HepG2 (cell line): ENCODE results near the gene SPTBN2. TPM values are rescaled to one million over a fixed set of nuclear protein-coding genes. Genes with fewer than 3 reads are reported as not detected.
A peak's percentile ranks its signal among the peaks of the same experiment; 100 is the strongest.

Experiments used
- CREBL2 ChIP-seq: sonication (generic); formaldehyde crosslinking; IDR thresholded peaks from 2 replicates; pipeline ENCODE4 v1.8.1; 2023; ENCODE audit warnings: missing genetic modification reagents, mild to moderate bottlenecking, borderline replicate concordance
- CREM ChIP-seq, 2 experiments: sonication (generic) in 1 of 2; formaldehyde crosslinking in 1 of 2; IDR thresholded peaks; 2 replicates each; pipeline versions ENCODE4 v1.4.0 to v1.6.1; 2016 to 2020; ENCODE audit warnings: antibody characterized with exemption in 1 of 2, mild to moderate bottlenecking in 1 of 2, missing genetic modification reagents in 1 of 2
- ELF1 ChIP-seq: sonication (generic); formaldehyde crosslinking; IDR thresholded peaks from 2 replicates; pipeline ENCODE4 v1.4.0; 2020; ENCODE audit warnings: missing genetic modification reagents
- HES4 ChIP-seq: sonication (generic); formaldehyde crosslinking; IDR thresholded peaks from 2 replicates; pipeline ENCODE4 v1.9.0; 2021; ENCODE audit warnings: mild to moderate bottlenecking, missing genetic modification reagents, borderline replicate concordance
- ISX ChIP-seq: sonication (generic); formaldehyde crosslinking; conservative IDR thresholded peaks from 2 replicates; pipeline ENCODE4 v1.5.0; 2020; ENCODE audit warnings: missing genetic modification reagents
- KDM4B ChIP-seq: sonication (generic); formaldehyde crosslinking; IDR thresholded peaks from 2 replicates; pipeline ENCODE4 v1.4.0; 2020; ENCODE audit warnings: missing genetic modification reagents
- POLR2G ChIP-seq: fragments of 200-400 bp; formaldehyde crosslinking; IDR thresholded peaks from 2 replicates; pipeline ENCODE4 v1.6.1; 2018; ENCODE audit warnings: mild to moderate bottlenecking, low read depth, low read length, moderate library complexity
- RCOR2 ChIP-seq: IDR thresholded peaks from 2 replicates; pipeline ENCODE4 v1.6.1; 2016; ENCODE audit warnings: missing biosample characterization, missing genetic modification reagents
- SIX1 ChIP-seq: sonication (generic); formaldehyde crosslinking; IDR thresholded peaks from 2 replicates; pipeline ENCODE4 v1.4.0; 2020; ENCODE audit warnings: missing genetic modification reagents, borderline replicate concordance
- TAF1 ChIP-seq: sonication (generic); formaldehyde crosslinking; IDR thresholded peaks from 2 replicates; pipeline ENCODE4 v1.4.0; 2020; ENCODE audit warnings: missing genetic modification reagents
- ZBTB38 ChIP-seq: sonication (generic); formaldehyde crosslinking; IDR thresholded peaks from 2 replicates; pipeline ENCODE4 v1.5.1; 2020; ENCODE audit warnings: mild to moderate bottlenecking, missing genetic modification reagents
- ZBTB43 ChIP-seq: sonication (generic); formaldehyde crosslinking; conservative IDR thresholded peaks from 2 replicates; pipeline ENCODE4 v1.4.0; 2020; ENCODE audit warnings: missing genetic modification reagents
- ZGPAT ChIP-seq: IDR thresholded peaks from 2 replicates; pipeline ENCODE4 v1.6.1; 2016; ENCODE audit warnings: mild to moderate bottlenecking
- ZMAT3 ChIP-seq: sonication (generic); formaldehyde crosslinking; conservative IDR thresholded peaks from 2 replicates; pipeline ENCODE4 v1.7.0; 2021; ENCODE audit warnings: missing genetic modification reagents
- ZNF136 ChIP-seq: sonication (generic); formaldehyde crosslinking; IDR thresholded peaks from 2 replicates; pipeline ENCODE4 v1.8.1; 2022; ENCODE audit warnings: low read depth, mild to moderate bottlenecking, moderate library complexity, missing genetic modification reagents
- ZNF501 ChIP-seq: sonication (generic); formaldehyde crosslinking; IDR thresholded peaks from 2 replicates; pipeline ENCODE4 v1.5.1; 2020; ENCODE audit warnings: mild to moderate bottlenecking, moderate library complexity, missing genetic modification reagents
- ZNF510 ChIP-seq: sonication (generic); formaldehyde crosslinking; IDR thresholded peaks from 2 replicates; pipeline ENCODE4 v1.4.0; 2020; ENCODE audit warnings: low read depth, mild to moderate bottlenecking, missing genetic modification reagents
- ZNF674 ChIP-seq: sonication (generic); formaldehyde crosslinking; IDR thresholded peaks from 2 replicates; pipeline ENCODE4 v1.5.0; 2020; ENCODE audit warnings: low read depth, mild to moderate bottlenecking, missing genetic modification reagents
- ZNF883 ChIP-seq: sonication (generic); formaldehyde crosslinking; IDR thresholded peaks from 2 replicates; pipeline ENCODE4 v1.5.1; 2020; ENCODE audit warnings: mild to moderate bottlenecking, missing genetic modification reagents; ENCODE audit errors: not compliant biosample characterization
- polyA plus RNA-seq, 8 experiments: library from polyadenylated mRNA; depleted of rRNA in 3 of 8; stranded (reverse) in 7 of 8; unstranded in 1 of 8; fragments of >200 nt; fragmentation: Illumina TruSeq in 4 of 8; extraction: Trizol in 4 of 8; gene quantifications; 2 replicates each; pipeline versions ENCODE4 v1.2.1 to v1.2.3, GENCODE V29; 2011 to 2016; ENCODE audit warnings: low read depth in 4 of 8, missing spikeins in 1 of 8, mixed read lengths in 1 of 8; ENCODE audit not compliant: insufficient read depth in 1 of 8
- total RNA-seq, 5 experiments: library from RNA; depleted of rRNA; stranded (reverse); fragments of >200 nt; fragmentation: Illumina TruSeq; extraction: Trizol; gene quantifications; 2 replicates each; pipeline ENCODE4 v1.2.3, GENCODE V29; 2016; ENCODE audit warnings: low read depth in 1 of 5
- TF ChIP-seq, protein P1 (sequence below): sonication (generic); formaldehyde crosslinking; IDR thresholded peaks from 2 replicates; pipeline ENCODE4 v1.9.0; 2022; ENCODE audit warnings: low read depth, missing genetic modification reagents
- TF ChIP-seq, protein P2 (sequence below): sonication (generic); formaldehyde crosslinking; IDR thresholded peaks from 2 replicates; pipeline ENCODE4 v1.5.0; 2020; ENCODE audit warnings: missing genetic modification reagents
- TF ChIP-seq, protein P3 (sequence below): sonication (generic); formaldehyde crosslinking; IDR thresholded peaks from 2 replicates; pipeline ENCODE4 v1.4.0; 2020; ENCODE audit warnings: low read depth, mild to moderate bottlenecking, missing genetic modification reagents

SPTBN2 gene
- total and polyA plus RNA-seq, 2 of the 13 experiments (the other 11 are each of a cell fraction or from before 2014, with no cell fraction given) = 0.65 to 4.0 TPM

DNA sequence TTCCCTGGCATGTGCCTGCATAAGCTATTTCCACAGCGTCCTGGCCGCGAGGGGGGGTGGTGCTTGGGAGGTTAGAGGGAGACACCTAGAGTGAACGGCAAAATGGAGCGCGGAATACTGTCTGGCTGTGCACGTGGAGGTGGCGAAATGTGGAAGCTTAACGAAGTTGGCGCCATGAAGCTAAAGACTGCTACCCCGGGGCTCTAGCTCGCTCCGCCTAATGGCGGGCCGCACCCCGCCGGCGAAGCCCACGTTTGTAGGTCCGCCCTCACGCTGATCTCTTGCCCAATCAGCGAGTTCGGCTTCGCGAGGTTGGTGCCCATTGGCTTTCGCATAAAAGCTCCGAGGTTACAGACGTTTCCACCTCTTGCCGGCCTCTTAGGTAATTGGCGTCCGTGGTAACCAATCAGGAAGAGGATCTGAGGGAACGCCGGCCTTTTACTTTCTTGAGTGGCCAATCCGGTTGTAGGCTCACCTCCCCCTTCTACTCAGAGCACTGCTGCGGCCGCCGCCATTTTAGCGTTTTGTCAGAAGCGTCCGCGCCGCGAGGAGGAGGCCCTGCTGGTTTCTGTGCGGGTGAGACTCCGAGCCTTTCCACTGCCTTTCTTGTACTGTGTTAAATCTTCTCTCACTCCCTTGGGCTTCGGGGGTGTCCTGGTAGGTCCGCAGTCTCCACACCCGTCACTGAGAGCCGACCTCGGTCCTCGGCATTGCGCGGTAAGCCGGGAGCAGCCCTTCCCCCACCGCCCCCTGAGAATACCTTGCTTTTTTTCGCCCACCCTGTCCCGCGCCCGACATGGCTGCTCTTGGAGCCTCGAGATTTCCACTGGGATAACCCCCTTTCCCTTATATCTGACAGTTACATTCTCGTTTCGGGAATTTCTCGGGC, 90.6 kb downstream of the SPTBN2 start, which contains the start of gene RBM4 (continued):
- TF ChIP-seq ZGPAT (peak; percentile 60; the same call in 1 of the 2 replicates), CREBL2 (no peak), ISX (CRISPR knock-in tag) (no peak), CREM (IDR thresholded peaks at IDR 0.05) (peak; percentile 68), CREM (CRISPR knock-in tag; IDR thresholded peaks at IDR 0.05) (no peak), HES4 (CRISPR knock-in tag) (peak; percentile 87), ZBTB38 (CRISPR knock-in tag) (no peak), ZNF510 (CRISPR knock-in tag) (no peak), ZNF136 (no peak), ZMAT3 (0 out of 2 replicates have a peak, but pooled peaks have one; percentile 13), ELF1 (no peak), ZNF883 (CRISPR knock-in tag) (peak; percentile 48), POLR2G (peak; percentile 97), TAF1 (peak; percentile 86), ZBTB43 (0 out of 2 replicates have a peak, but pooled peaks have one; percentile 8), ZNF501 (CRISPR knock-in tag) (peak; percentile 71), SIX1 (no peak), RCOR2 (CRISPR knock-in tag) (no peak), ZNF674 (no peak), KDM4B (CRISPR knock-in tag) (0 out of 2 replicates have a peak, but pooled peaks have one; percentile 19)
- TF ChIP-seq, protein P1, sequence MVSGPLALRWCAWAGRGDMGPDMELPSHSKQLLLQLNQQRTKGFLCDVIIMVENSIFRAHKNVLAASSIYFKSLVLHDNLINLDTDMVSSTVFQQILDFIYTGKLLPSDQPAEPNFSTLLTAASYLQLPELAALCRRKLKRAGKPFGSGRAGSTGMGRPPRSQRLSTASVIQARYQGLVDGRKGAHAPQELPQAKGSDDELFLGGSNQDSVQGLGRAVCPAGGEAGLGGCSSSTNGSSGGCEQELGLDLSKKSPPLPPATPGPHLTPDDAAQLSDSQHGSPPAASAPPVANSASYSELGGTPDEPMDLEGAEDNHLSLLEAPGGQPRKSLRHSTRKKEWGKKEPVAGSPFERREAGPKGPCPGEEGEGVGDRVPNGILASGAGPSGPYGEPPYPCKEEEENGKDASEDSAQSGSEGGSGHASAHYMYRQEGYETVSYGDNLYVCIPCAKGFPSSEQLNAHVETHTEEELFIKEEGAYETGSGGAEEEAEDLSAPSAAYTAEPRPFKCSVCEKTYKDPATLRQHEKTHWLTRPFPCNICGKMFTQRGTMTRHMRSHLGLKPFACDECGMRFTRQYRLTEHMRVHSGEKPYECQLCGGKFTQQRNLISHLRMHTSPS = no peak
- TF ChIP-seq, protein P2, sequence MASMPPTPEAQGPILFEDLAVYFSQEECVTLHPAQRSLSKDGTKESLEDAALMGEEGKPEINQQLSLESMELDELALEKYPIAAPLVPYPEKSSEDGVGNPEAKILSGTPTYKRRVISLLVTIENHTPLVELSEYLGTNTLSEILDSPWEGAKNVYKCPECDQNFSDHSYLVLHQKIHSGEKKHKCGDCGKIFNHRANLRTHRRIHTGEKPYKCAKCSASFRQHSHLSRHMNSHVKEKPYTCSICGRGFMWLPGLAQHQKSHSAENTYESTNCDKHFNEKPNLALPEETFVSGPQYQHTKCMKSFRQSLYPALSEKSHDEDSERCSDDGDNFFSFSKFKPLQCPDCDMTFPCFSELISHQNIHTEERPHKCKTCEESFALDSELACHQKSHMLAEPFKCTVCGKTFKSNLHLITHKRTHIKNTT (CRISPR knock-in tag) = no peak
- TF ChIP-seq, protein P3, sequence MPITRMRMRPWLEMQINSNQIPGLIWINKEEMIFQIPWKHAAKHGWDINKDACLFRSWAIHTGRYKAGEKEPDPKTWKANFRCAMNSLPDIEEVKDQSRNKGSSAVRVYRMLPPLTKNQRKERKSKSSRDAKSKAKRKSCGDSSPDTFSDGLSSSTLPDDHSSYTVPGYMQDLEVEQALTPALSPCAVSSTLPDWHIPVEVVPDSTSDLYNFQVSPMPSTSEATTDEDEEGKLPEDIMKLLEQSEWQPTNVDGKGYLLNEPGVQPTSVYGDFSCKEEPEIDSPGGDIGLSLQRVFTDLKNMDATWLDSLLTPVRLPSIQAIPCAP (CRISPR knock-in tag) = no peak
